Thyroid gland (tissue), 4 donors: Measurements from ENCODE around the gene GHRL.

Source experiments
- CTCF ChIP-seq, 6 experiments: fragments of 200-600 bp in 3 of 6; fragments of 450-650 bp in 3 of 6; sonication (generic) in 3 of 6; IDR thresholded peaks; one replicate each; pipeline ENCODE4 v1.5.1; 2016 to 2019; ENCODE audit warnings: antibody characterized with exemption in 6 of 6, mild to moderate bottlenecking in 2 of 6, inconsistent platforms in 1 of 6, moderate library complexity in 1 of 6
- POLR2A ChIP-seq, 2 donors: fragments of 450-650 bp; IDR thresholded peaks; one replicate each; pipeline ENCODE4 v1.6.1; 2017; ENCODE audit warnings: antibody characterized with exemption in 2 of 2, mild to moderate bottlenecking in 2 of 2, moderate library complexity in 1 of 2

DNA sequence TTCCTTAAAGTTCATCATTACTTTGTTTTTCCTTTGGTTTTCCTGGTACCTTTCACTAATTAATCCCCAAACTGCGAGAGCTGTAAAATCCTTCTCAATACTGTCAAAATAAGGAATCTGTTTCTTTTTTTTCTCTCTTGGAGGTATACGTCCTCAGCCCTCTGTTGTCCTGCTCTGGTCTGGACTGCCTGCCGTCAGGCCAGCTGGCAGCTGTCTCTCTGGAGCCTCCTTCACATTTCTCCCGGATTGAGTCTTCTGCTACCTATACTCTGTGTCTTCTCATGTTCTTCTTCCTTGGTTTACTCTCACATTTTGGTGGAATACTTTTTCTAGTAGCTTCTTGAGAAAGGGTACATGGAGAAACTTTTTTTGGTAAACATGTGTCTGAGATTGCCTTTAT lies 30.7 kb downstream of the GHRL start:
- TF ChIP-seq CTCF (IDR thresholded peaks at IDR 0.05) = no peak
- no peak for TF ChIP-seq POLR2A (IDR thresholded peaks at IDR 0.05)
